ENCODE results near the gene PKD1L1. TPM values are rescaled to one million over a fixed set of nuclear protein-coding genes. Genes with fewer than 3 reads are reported as not detected.
A peak's percentile ranks its signal among the peaks of the same experiment; 100 is the strongest.

PKD1L1 gene
- total RNA-seq, 2 donors from 2014 or later, result 0.77 to 0.83 TPM

- Mint-ChIP-seq H3K4me1 (peaks cover 2% of the 10 kb centered on the region), H3K36me3 (ENCODE audit: low read depth) (peaks cover 3% of the 10 kb centered on the region), H3K27me3 (no peaks in the 10 kb centered on the region), H3K4me3 (no peak overlapping the region), H3K27ac (no peak overlapping the region)
- DNase-seq (no peak), ATAC-seq (no peak)
- no peaks in the 10 kb centered on the region for H3K9me3 ChIP-seq (ENCODE audit: control insufficient read depth, low read length, poor library complexity, severe bottlenecking)
Measured at GRCh38 chr7:47882635-47883034, 65.6 kb downstream of the PKD1L1 start.

GRCh38 chr7:47881256-47881655 is 67.0 kb downstream of the PKD1L1 start:
- no peaks in the 10 kb centered on the region for H3K9me3 ChIP-seq (ENCODE audit: control insufficient read depth, low read length, poor library complexity, severe bottlenecking)
- Mint-ChIP-seq H3K27ac (no peak overlapping the region), H3K27me3 (no peaks in the 10 kb centered on the region), H3K4me1 (peaks cover 2% of the 10 kb centered on the region), H3K36me3 (ENCODE audit: low read depth) (peaks cover 3% of the 10 kb centered on the region), H3K4me3 (no peak overlapping the region)
- ATAC-seq (no peak), DNase-seq (no peak)

GRCh38 chr7:47878662-47879061 is 69.6 kb downstream of the PKD1L1 start:
- Mint-ChIP-seq H3K4me3 (no peak overlapping the region), H3K4me1 (no peaks in the 10 kb centered on the region), H3K27ac (no peak overlapping the region), H3K36me3 (ENCODE audit: low read depth) (peaks cover 3% of the 10 kb centered on the region), H3K27me3 (no peaks in the 10 kb centered on the region)
- DNase-seq (no peak), ATAC-seq (no peak)
- no peaks in the 10 kb centered on the region for H3K9me3 ChIP-seq (ENCODE audit: control insufficient read depth, low read length, poor library complexity, severe bottlenecking)

GRCh38 chr7:47877336-47877735 is 70.9 kb downstream of the PKD1L1 start:
- Mint-ChIP-seq H3K36me3 (ENCODE audit: low read depth) (peaks cover 3% of the 10 kb centered on the region), H3K27me3 (no peaks in the 10 kb centered on the region), H3K27ac (no peak overlapping the region), H3K4me3 (no peak overlapping the region), H3K4me1 (no peaks in the 10 kb centered on the region)
- DNase-seq (no peak), ATAC-seq (no peak)
- H3K9me3 ChIP-seq (ENCODE audit: control insufficient read depth, low read length, poor library complexity, severe bottlenecking), result no peaks in the 10 kb centered on the region

- H3K4me1 Mint-ChIP-seq, result no peaks in the 10 kb centered on the region
- no peaks in the 10 kb centered on the region for H3K9me3 ChIP-seq (ENCODE audit: control insufficient read depth, low read length, poor library complexity, severe bottlenecking)
- peaks cover 3% of the 10 kb centered on the region for H3K36me3 Mint-ChIP-seq (ENCODE audit: low read depth)
- H3K27me3 Mint-ChIP-seq, result no peaks in the 10 kb centered on the region
- no peak overlapping the region for H3K27ac Mint-ChIP-seq
- no peak for DNase-seq
- ATAC-seq, result no peak
- H3K4me3 Mint-ChIP-seq, result no peak overlapping the region
Measured at GRCh38 chr7:47875998-47876744, 72.1 kb downstream of the PKD1L1 start.

- H3K27me3 Mint-ChIP-seq, result no peaks in the 10 kb centered on the region
- H3K9me3 ChIP-seq (ENCODE audit: control insufficient read depth, low read length, poor library complexity, severe bottlenecking), result no peaks in the 10 kb centered on the region
- H3K4me1 Mint-ChIP-seq, result no peaks in the 10 kb centered on the region
- ATAC-seq (no peak), DNase-seq (no peak)
- peaks cover 3% of the 10 kb centered on the region for H3K36me3 Mint-ChIP-seq (ENCODE audit: low read depth)
- H3K27ac Mint-ChIP-seq, result no peak overlapping the region
- H3K4me3 Mint-ChIP-seq, result no peak overlapping the region
Measured at GRCh38 chr7:47875406-47875805, 72.9 kb downstream of the PKD1L1 start.

GRCh38 chr7:47873762-47874161 is 74.5 kb downstream of the PKD1L1 start:
- ATAC-seq, result no peak
- H3K27ac Mint-ChIP-seq, result no peak overlapping the region
- H3K4me3 Mint-ChIP-seq, result no peak overlapping the region

GRCh38 chr7:47867286-47867685 is 81.0 kb downstream of the PKD1L1 start:
- Mint-ChIP-seq H3K4me3 (no peak overlapping the region), H3K27ac (no peak overlapping the region)
- DNase-seq, result no peak

More at GRCh38 chr7:47873762-47874161, 74.5 kb downstream of the PKD1L1 start:
- Mint-ChIP-seq H3K4me1 (no peaks in the 10 kb centered on the region), H3K27me3 (no peaks in the 10 kb centered on the region), H3K36me3 (ENCODE audit: low read depth) (peaks cover 3% of the 10 kb centered on the region)
- no peaks in the 10 kb centered on the region for H3K9me3 ChIP-seq (ENCODE audit: control insufficient read depth, low read length, poor library complexity, severe bottlenecking)
- DNase-seq, result no peak

GRCh38 chr7:47866120-47866519 is 82.1 kb downstream of the PKD1L1 start:
- DNase-seq (no peak), ATAC-seq (no peak)
- no peaks in the 10 kb centered on the region for H3K9me3 ChIP-seq (ENCODE audit: control insufficient read depth, low read length, poor library complexity, severe bottlenecking)
- Mint-ChIP-seq H3K27me3 (no peaks in the 10 kb centered on the region), H3K27ac (no peak overlapping the region), H3K4me1 (no peaks in the 10 kb centered on the region), H3K36me3 (ENCODE audit: low read depth) (no peaks in the 10 kb centered on the region), H3K4me3 (no peak overlapping the region)

More at GRCh38 chr7:47867286-47867685, 81.0 kb downstream of the PKD1L1 start:
- H3K9me3 ChIP-seq (ENCODE audit: control insufficient read depth, low read length, poor library complexity, severe bottlenecking), result no peaks in the 10 kb centered on the region
- ATAC-seq, result no peak
- Mint-ChIP-seq H3K4me1 (no peaks in the 10 kb centered on the region), H3K27me3 (no peaks in the 10 kb centered on the region), H3K36me3 (ENCODE audit: low read depth) (no peaks in the 10 kb centered on the region)

- Mint-ChIP-seq H3K27ac (peak overlapping the region; percentile 53), H3K27me3 (peaks cover 4% of the 10 kb centered on the region), H3K36me3 (ENCODE audit: low read depth) (no peaks in the 10 kb centered on the region), H3K4me3 (no peak overlapping the region), H3K4me1 (no peaks in the 10 kb centered on the region)
- ATAC-seq, result no peak
- no peak for DNase-seq
- no peaks in the 10 kb centered on the region for H3K9me3 ChIP-seq (ENCODE audit: control insufficient read depth, low read length, poor library complexity, severe bottlenecking)
Measured at GRCh38 chr7:47852330-47853245, 95.7 kb downstream of the PKD1L1 start.

- Mint-ChIP-seq H3K27ac (no peak overlapping the region), H3K27me3 (peaks cover 21% of the 10 kb centered on the region), H3K4me1 (no peaks in the 10 kb centered on the region), H3K4me3 (no peak overlapping the region), H3K36me3 (ENCODE audit: low read depth) (peaks cover 2% of the 10 kb centered on the region)
- ATAC-seq (no peak), DNase-seq (no peak)
- no peaks in the 10 kb centered on the region for H3K9me3 ChIP-seq (ENCODE audit: control insufficient read depth, low read length, poor library complexity, severe bottlenecking)
Measured at GRCh38 chr7:47847207-47847606, 101.1 kb downstream of the PKD1L1 start.

- DNase-seq, result no peak
- peaks cover 2% of the 10 kb centered on the region for H3K36me3 Mint-ChIP-seq (ENCODE audit: low read depth)
- peaks cover 24% of the 10 kb centered on the region for H3K27me3 Mint-ChIP-seq
- no peaks in the 10 kb centered on the region for H3K4me1 Mint-ChIP-seq
- no peak overlapping the region for H3K4me3 Mint-ChIP-seq
- no peak for ATAC-seq
- H3K9me3 ChIP-seq (ENCODE audit: control insufficient read depth, low read length, poor library complexity, severe bottlenecking), result no peaks in the 10 kb centered on the region
- no peak overlapping the region for H3K27ac Mint-ChIP-seq
Measured at GRCh38 chr7:47846138-47846836, 102.0 kb downstream of the PKD1L1 start.

- H3K27ac Mint-ChIP-seq, result no peak overlapping the region
- DNase-seq, result no peak
- peaks cover 2% of the 10 kb centered on the region for H3K36me3 Mint-ChIP-seq (ENCODE audit: low read depth)
- no peak for ATAC-seq
- no peak overlapping the region for H3K4me3 Mint-ChIP-seq
- H3K4me1 Mint-ChIP-seq, result no peaks in the 10 kb centered on the region
- H3K9me3 ChIP-seq (ENCODE audit: control insufficient read depth, low read length, poor library complexity, severe bottlenecking), result no peaks in the 10 kb centered on the region
- peaks cover 24% of the 10 kb centered on the region for H3K27me3 Mint-ChIP-seq
Measured at GRCh38 chr7:47844311-47844710, 104.0 kb downstream of the PKD1L1 start.

Data from T-helper 17 cell (primary cell).